Measurements from ENCODE around the gene HIBCH.

HIBCH gene

DNA sequence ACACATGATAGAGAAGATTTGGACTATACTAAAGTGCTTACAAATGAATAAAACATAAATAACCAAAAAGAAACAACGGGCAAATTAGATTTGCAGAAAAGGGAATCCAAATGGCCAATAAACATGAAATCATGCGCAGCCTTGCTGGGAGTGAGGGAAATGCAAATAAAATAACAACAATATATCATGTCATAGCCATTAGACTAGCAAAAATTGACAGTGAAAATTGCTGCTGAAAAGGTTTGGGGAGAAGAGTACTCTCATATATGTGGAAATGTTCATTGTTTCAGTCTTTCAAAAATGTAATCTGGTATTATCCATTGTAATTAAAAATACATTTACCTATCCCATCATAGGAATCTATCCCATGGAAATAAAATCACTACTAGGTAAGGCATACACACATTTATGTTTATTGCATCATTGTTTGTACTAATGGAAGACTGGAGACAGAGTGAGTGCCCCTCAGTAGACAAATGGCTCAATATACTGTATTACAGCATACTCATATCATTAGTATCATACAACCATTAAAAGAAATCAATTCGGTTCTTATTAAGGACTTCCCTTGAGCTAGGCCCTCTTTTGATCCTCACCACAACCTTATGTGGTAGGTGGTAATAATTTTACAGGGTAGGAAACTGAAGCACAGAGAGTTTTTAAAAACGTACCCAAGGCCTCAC, 163.0 kb downstream of the HIBCH start:
- DNase-seq (ENCODE audit: low spot score): no peak
